Gastrocnemius medialis (tissue), 4 donors: Measurements from ENCODE around the gene NARF.

Experiments used
- POLR2A ChIP-seq, 2 donors: fragments of 450-650 bp; IDR thresholded peaks; one replicate each; pipeline ENCODE4 v1.6.1; 2017; ENCODE audit warnings: antibody characterized with exemption in 2 of 2, mild to moderate bottlenecking in 2 of 2, moderate library complexity in 2 of 2
- TF ChIP-seq, protein P1 (sequence below), 5 experiments: fragments of 450-650 bp in 3 of 5; fragments of 200-600 bp in 2 of 5; sonication (generic) in 2 of 5; IDR thresholded peaks in 4 of 5; conservative IDR thresholded peaks in 1 of 5; 1 replicate in 4 of 5; 2 replicates in 1 of 5; pipeline ENCODE4 v1.5.1; 2016 to 2019; ENCODE audit warnings: antibody characterized with exemption in 5 of 5, mild to moderate bottlenecking in 3 of 5, moderate library complexity in 3 of 5

DNA sequence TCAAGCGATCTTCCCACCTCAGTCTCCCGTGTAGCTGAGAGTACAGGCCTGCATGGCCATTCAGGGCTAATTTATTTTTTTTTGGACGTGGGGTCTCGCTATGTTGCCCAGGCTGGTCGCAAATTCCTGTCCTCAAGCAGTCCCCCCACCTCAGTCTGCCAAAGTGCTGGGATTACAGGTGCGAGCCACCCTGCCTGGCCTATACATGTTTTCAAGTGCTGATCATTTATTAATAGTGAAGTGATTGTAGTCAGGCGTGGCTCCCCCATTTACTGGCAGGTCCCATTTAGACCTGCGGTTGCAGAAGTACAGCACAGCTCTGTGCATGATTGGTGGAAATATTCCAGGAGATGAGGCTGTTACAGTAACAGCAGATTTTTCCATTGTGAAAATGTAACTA is 69.4 kb downstream of the NARF start:
- no peak for TF ChIP-seq POLR2A (IDR thresholded peaks at IDR 0.05)
- TF ChIP-seq, protein P1, sequence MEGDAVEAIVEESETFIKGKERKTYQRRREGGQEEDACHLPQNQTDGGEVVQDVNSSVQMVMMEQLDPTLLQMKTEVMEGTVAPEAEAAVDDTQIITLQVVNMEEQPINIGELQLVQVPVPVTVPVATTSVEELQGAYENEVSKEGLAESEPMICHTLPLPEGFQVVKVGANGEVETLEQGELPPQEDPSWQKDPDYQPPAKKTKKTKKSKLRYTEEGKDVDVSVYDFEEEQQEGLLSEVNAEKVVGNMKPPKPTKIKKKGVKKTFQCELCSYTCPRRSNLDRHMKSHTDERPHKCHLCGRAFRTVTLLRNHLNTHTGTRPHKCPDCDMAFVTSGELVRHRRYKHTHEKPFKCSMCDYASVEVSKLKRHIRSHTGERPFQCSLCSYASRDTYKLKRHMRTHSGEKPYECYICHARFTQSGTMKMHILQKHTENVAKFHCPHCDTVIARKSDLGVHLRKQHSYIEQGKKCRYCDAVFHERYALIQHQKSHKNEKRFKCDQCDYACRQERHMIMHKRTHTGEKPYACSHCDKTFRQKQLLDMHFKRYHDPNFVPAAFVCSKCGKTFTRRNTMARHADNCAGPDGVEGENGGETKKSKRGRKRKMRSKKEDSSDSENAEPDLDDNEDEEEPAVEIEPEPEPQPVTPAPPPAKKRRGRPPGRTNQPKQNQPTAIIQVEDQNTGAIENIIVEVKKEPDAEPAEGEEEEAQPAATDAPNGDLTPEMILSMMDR (IDR thresholded peaks at IDR 0.05 in 4 of 5, conservative IDR thresholded peaks at IDR 0.05 in 1 of 5) = no peak
